Neural crest cell (in vitro differentiated cells): ENCODE measurements around the gene MLYCD. TPM values are rescaled to one million over a fixed set of nuclear protein-coding genes. Genes with fewer than 3 reads are reported as not detected.

Experiments
- DNase-seq: peaks from one replicate; pipeline ENCODE4 v3.0.0; 2021; ENCODE audit warnings: low read depth, mixed read lengths, low spot score
- H3K27ac Mint-ChIP-seq: one replicate; pipeline ENCODE4 v1.8.0; 2021; ENCODE audit warnings: mild to moderate bottlenecking, mixed read lengths; ENCODE audit not compliant: unreplicated experiment
- H3K27me3 Mint-ChIP-seq: 2 replicates; pipeline ENCODE4 v1.8.0; 2021; ENCODE audit warnings: low read depth, mild to moderate bottlenecking, mixed read lengths
- H3K36me3 Mint-ChIP-seq: 2 replicates; pipeline ENCODE4 v1.8.0; 2021; ENCODE audit warnings: low read depth, mild to moderate bottlenecking, mixed read lengths
- H3K4me1 Mint-ChIP-seq: 2 replicates; pipeline ENCODE4 v1.8.0; 2021; ENCODE audit warnings: mixed read lengths
- H3K4me3 Mint-ChIP-seq: one replicate; pipeline ENCODE4 v1.8.0; 2021; ENCODE audit warnings: mild to moderate bottlenecking, mixed read lengths
- H3K9me3 Mint-ChIP-seq: 2 replicates; pipeline ENCODE4 v1.8.0; 2021; ENCODE audit warnings: mixed read lengths
- CTCF ChIP-seq: fragments of 200-600 bp; sonication (generic); conservative IDR thresholded peaks from 2 replicates; pipeline ENCODE4 v1.5.0; 2021; ENCODE audit warnings: antibody characterized with exemption, mild to moderate bottlenecking
- total RNA-seq: library from RNA; stranded (reverse); gene quantifications from 2 replicates; pipeline ENCODE4 v1.2.1, GENCODE V29; 2021

MLYCD gene
- total RNA-seq, 1 donor from 2014 or later = 5.2 TPM

GRCh38 chr16:83853834-83854233 lies 45.1 kb upstream of the MLYCD start:
- Mint-ChIP-seq H3K4me1 (peaks cover 10% of the 10 kb centered on the region), H3K36me3 (no peaks in the 10 kb centered on the region), H3K9me3 (no peaks in the 10 kb centered on the region), H3K4me3 (no peak overlapping the region), H3K27me3 (no peaks in the 10 kb centered on the region), H3K27ac (no peak overlapping the region)
- no peak for TF ChIP-seq CTCF
- no peak for DNase-seq

- no peak for TF ChIP-seq CTCF
- Mint-ChIP-seq H3K9me3 (no peaks in the 10 kb centered on the region), H3K4me1 (peaks cover 7% of the 10 kb centered on the region), H3K4me3 (no peak overlapping the region), H3K36me3 (no peaks in the 10 kb centered on the region), H3K27me3 (no peaks in the 10 kb centered on the region), H3K27ac (no peak overlapping the region)
- DNase-seq = no peak
Measured at GRCh38 chr16:83854420-83854819, 44.5 kb upstream of the MLYCD start.

- peak overlapping the region; percentile 27 for H3K27ac Mint-ChIP-seq
Measured at GRCh38 chr16:83856792-83857191, 42.1 kb upstream of the MLYCD start.

GRCh38 chr16:83859265-83859664 lies 39.6 kb upstream of the MLYCD start:
- Mint-ChIP-seq H3K27ac (no peak overlapping the region), H3K36me3 (no peaks in the 10 kb centered on the region)
- DNase-seq = no peak

More at GRCh38 chr16:83856792-83857191, 42.1 kb upstream of the MLYCD start:
- no peaks in the 10 kb centered on the region for H3K27me3 Mint-ChIP-seq
- no peak overlapping the region for H3K4me3 Mint-ChIP-seq
- no peak for DNase-seq
- H3K9me3 Mint-ChIP-seq = no peaks in the 10 kb centered on the region
- no peaks in the 10 kb centered on the region for H3K36me3 Mint-ChIP-seq
- no peak for TF ChIP-seq CTCF
- H3K4me1 Mint-ChIP-seq = no peaks in the 10 kb centered on the region

GRCh38 chr16:83862661-83863060 lies 36.3 kb upstream of the MLYCD start:
- Mint-ChIP-seq H3K4me3 (no peak overlapping the region), H3K9me3 (peaks cover 5% of the 10 kb centered on the region), H3K36me3 (no peaks in the 10 kb centered on the region), H3K27me3 (peaks cover 12% of the 10 kb centered on the region), H3K4me1 (no peaks in the 10 kb centered on the region), H3K27ac (no peak overlapping the region)
- TF ChIP-seq CTCF = no peak
- DNase-seq = no peak

More at GRCh38 chr16:83859265-83859664, 39.6 kb upstream of the MLYCD start:
- Mint-ChIP-seq H3K27me3 (no peaks in the 10 kb centered on the region), H3K4me3 (no peak overlapping the region), H3K4me1 (no peaks in the 10 kb centered on the region), H3K9me3 (no peaks in the 10 kb centered on the region)
- TF ChIP-seq CTCF = no peak

- Mint-ChIP-seq H3K27me3 (peaks cover 18% of the 10 kb centered on the region), H3K4me1 (no peaks in the 10 kb centered on the region), H3K27ac (no peak overlapping the region), H3K36me3 (no peaks in the 10 kb centered on the region), H3K4me3 (no peak overlapping the region), H3K9me3 (peaks cover 5% of the 10 kb centered on the region)
- DNase-seq = no peak
- TF ChIP-seq CTCF = no peak
Measured at GRCh38 chr16:83863682-83864081, 35.2 kb upstream of the MLYCD start.
